Trophoblast cell (in vitro differentiated cells and primary cell): ENCODE data around the gene PACSIN3.
A peak's percentile ranks its signal among the peaks of the same experiment; 100 is the strongest.

Experiments
- DNase-seq, 2 donors: peaks; one replicate each; pipeline ENCODE4 v3.0.0-alpha.2; 2016
- H2AFZ ChIP-seq: 2 replicates; pipeline ENCODE4 v1.6.1; 2013; ENCODE audit warnings: low read length, moderate library complexity, mild to moderate bottlenecking; ENCODE audit not compliant: insufficient read depth, poor library complexity
- H2AK5ac ChIP-seq: 2 replicates; pipeline ENCODE4 v1.6.1; 2013; ENCODE audit warnings: mild to moderate bottlenecking, low read length
- H2BK120ac ChIP-seq: 2 replicates; pipeline ENCODE4 v1.6.1; 2013; ENCODE audit warnings: low read length, mild to moderate bottlenecking, moderate library complexity; ENCODE audit not compliant: insufficient read depth, poor library complexity
- H2BK12ac ChIP-seq: 2 replicates; pipeline ENCODE4 v1.6.1; 2013; ENCODE audit warnings: mild to moderate bottlenecking, low read length, moderate library complexity
- H2BK5ac ChIP-seq: 2 replicates; pipeline ENCODE4 v1.6.1; 2013; ENCODE audit warnings: low read length, low read depth, moderate library complexity, mild to moderate bottlenecking; ENCODE audit not compliant: poor library complexity
- H3K14ac ChIP-seq: 2 replicates; pipeline ENCODE4 v1.6.1; 2013; ENCODE audit warnings: mild to moderate bottlenecking, low read length
- H3K18ac ChIP-seq: 2 replicates; pipeline ENCODE4 v1.6.1; 2013; ENCODE audit warnings: mild to moderate bottlenecking, low read length
- H3K23ac ChIP-seq: 2 replicates; pipeline ENCODE4 v1.6.1; 2013; ENCODE audit warnings: low read length
- H3K27ac ChIP-seq: 2 replicates; pipeline ENCODE4 v1.5.1; 2013; ENCODE audit warnings: low read depth, mild to moderate bottlenecking, inconsistent platforms, low read length, moderate library complexity
- H3K27me3 ChIP-seq: 2 replicates; pipeline ENCODE4 v1.6.1; 2013; ENCODE audit warnings: inconsistent platforms, mild to moderate bottlenecking, low read length, moderate library complexity; ENCODE audit not compliant: insufficient read depth
- H3K36me3 ChIP-seq, 2 experiments: 1 replicate in 1 of 2; 2 replicates in 1 of 2; pipeline ENCODE4 v1.6.1; 2013; ENCODE audit warnings: low read length in 2 of 2, mild to moderate bottlenecking in 2 of 2, moderate library complexity in 1 of 2; ENCODE audit not compliant: insufficient read depth in 2 of 2, control insufficient read depth in 1 of 2
- H3K4ac ChIP-seq: 2 replicates; pipeline ENCODE4 v1.6.1; 2013; ENCODE audit warnings: low read depth, mild to moderate bottlenecking, low read length, moderate library complexity
- H3K4me1 ChIP-seq, 2 experiments: 1 replicate in 1 of 2; 2 replicates in 1 of 2; pipeline ENCODE4 v1.6.1; 2013; ENCODE audit warnings: low read length in 2 of 2, mild to moderate bottlenecking in 2 of 2, moderate library complexity in 1 of 2; ENCODE audit not compliant: insufficient read depth in 2 of 2, control insufficient read depth in 1 of 2
- H3K4me2 ChIP-seq: 2 replicates; pipeline ENCODE4 v1.6.1; 2013; ENCODE audit warnings: inconsistent platforms, mild to moderate bottlenecking, low read length, moderate library complexity
- H3K4me3 ChIP-seq: 2 replicates; pipeline ENCODE4 v1.5.1; 2013; ENCODE audit warnings: mild to moderate bottlenecking, low read depth, low read length, inconsistent platforms
- H3K79me1 ChIP-seq: one replicate; pipeline ENCODE4 v1.6.1; 2013; ENCODE audit warnings: low read length
- H3K79me2 ChIP-seq: 2 replicates; pipeline ENCODE4 v1.6.1; 2013; ENCODE audit warnings: low read length, mild to moderate bottlenecking; ENCODE audit not compliant: control insufficient read depth, insufficient read depth, poor library complexity
- H3K9ac ChIP-seq: 2 replicates; pipeline ENCODE4 v1.6.1; 2013; ENCODE audit warnings: mild to moderate bottlenecking, low read length
- H3K9me3 ChIP-seq: 2 replicates; pipeline ENCODE4 v1.6.1; 2013; ENCODE audit warnings: low read depth, mild to moderate bottlenecking, control low read depth, inconsistent platforms, low read length; ENCODE audit not compliant: insufficient read depth
- H4K12ac ChIP-seq: 2 replicates; pipeline ENCODE4 v1.6.1; 2013; ENCODE audit warnings: low read depth, mild to moderate bottlenecking, low read length, moderate library complexity
- H4K8ac ChIP-seq: 2 replicates; pipeline ENCODE4 v1.6.1; 2013; ENCODE audit warnings: low read depth, mild to moderate bottlenecking, low read length, moderate library complexity
- H4K91ac ChIP-seq: one replicate; pipeline ENCODE4 v1.6.1; 2013; ENCODE audit warnings: low read depth, mild to moderate bottlenecking, low read length, moderate library complexity
- WGBS: extraction: QIAGEN DNeasy Blood & Tissue Kit; methylation state at CpG from one replicate; pipeline ENCODE4 v1.1.7; 2013; ENCODE audit warnings: missing lambda C conversion rate; ENCODE audit not compliant: insufficient read length, insufficient coverage; ENCODE audit errors: extremely low coverage; 5-methylcytosine and 5-hydroxymethylcytosine counted together

PACSIN3 gene

DNA sequence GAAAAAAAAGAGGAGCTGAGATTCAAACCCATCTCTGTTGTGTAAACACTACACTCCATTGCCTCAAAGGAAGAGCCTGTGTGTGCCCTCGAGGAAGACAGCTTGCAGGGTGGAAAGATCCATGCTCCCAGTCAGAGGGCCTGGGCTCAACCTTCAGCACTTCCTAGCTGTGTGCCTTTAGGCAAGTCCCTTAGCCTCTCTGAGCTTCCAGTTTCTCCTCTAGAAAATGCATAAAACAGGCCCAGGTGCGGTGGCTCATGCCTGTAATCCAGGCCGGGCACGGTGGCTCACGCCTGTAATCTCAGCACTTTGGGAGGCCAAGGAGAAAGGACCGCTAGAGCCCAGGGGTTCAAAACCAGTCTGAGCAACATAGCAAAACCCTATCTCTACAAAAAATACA, 5.0 kb downstream of the PACSIN3 start:
- Histone ChIP-seq H3K14ac (no peak overlapping the region), H4K8ac (no peak overlapping the region), H3K9ac (no peak overlapping the region), H3K27me3 (no peaks in the 10 kb centered on the region), H2BK12ac (no peak overlapping the region), H3K4ac (no peak overlapping the region), H3K4me3 (no peak overlapping the region), H3K9me3 (peaks cover 2% of the 10 kb centered on the region), H2AK5ac (no peak overlapping the region), H2BK120ac (no peak overlapping the region), H3K27ac (no peak overlapping the region), H4K91ac (no peak overlapping the region), H3K4me1 (peaks cover 20 to 22% of the 10 kb centered on the region in 2 experiments), H4K12ac (no peak overlapping the region), H3K23ac (no peak overlapping the region), H3K18ac (no peak overlapping the region), H3K36me3 (peaks cover 40 to 43% of the 10 kb centered on the region in 2 experiments), H2BK5ac (no peak overlapping the region), H2AFZ (no peak overlapping the region), H3K79me2 (peaks cover 21% of the 10 kb centered on the region), H3K79me1 (peaks cover 22% of the 10 kb centered on the region), H3K4me2 (no peak overlapping the region)
- WGBS: no CpG with 5 or more reads among the region's 6 CpGs
- no peak for DNase-seq

- Histone ChIP-seq H3K4ac (no peak overlapping the region), H3K18ac (no peak overlapping the region), H2BK5ac (no peak overlapping the region), H3K27me3 (no peaks in the 10 kb centered on the region), H2AK5ac (no peak overlapping the region), H3K4me3 (no peak overlapping the region), H3K4me2 (no peak overlapping the region), H4K12ac (no peak overlapping the region), H3K23ac (no peak overlapping the region), H3K4me1 (peaks cover 23 to 25% of the 10 kb centered on the region in 2 experiments), H3K79me2 (peaks cover 21% of the 10 kb centered on the region), H2BK12ac (no peak overlapping the region), H4K8ac (no peak overlapping the region), H3K79me1 (peaks cover 17% of the 10 kb centered on the region), H4K91ac (no peak overlapping the region), H3K9ac (no peak overlapping the region), H2BK120ac (no peak overlapping the region), H3K9me3 (peaks cover 2% of the 10 kb centered on the region), H3K14ac (no peak overlapping the region), H3K27ac (no peak overlapping the region), H2AFZ (no peak overlapping the region), H3K36me3 (peaks cover 42 to 44% of the 10 kb centered on the region in 2 experiments)
- WGBS: no CpG with 5 or more reads among the region's 35 CpGs
- DNase-seq: no peak
Observed at GRCh38 chr11:47180006-47180787, 6.0 kb downstream of the PACSIN3 start.

DNA sequence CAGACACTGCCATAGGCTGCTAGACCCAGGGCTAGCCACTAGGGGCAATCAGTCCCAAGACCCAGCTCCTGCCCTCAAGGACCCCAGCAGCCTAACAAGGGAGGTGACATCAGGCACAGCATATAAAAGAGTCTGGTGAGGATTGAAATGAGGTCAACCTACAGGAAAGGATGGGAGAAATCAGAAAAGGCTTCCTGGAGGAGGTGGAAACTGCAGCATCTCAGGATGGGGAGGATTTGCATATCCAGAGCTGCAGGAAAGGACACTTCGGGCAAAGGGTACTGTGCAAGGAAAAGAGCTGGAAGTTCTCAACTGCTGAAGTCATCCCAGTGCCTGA, 6.6 kb downstream of the PACSIN3 start:
- peaks cover 12% of the 10 kb centered on the region for H3K79me1 ChIP-seq
- no peak overlapping the region for H4K8ac ChIP-seq
- H3K23ac ChIP-seq: no peak overlapping the region
- H3K4ac ChIP-seq: no peak overlapping the region
- no peak overlapping the region for H4K91ac ChIP-seq
- DNase-seq: peak; percentile 22 to 65
- H3K4me2 ChIP-seq: no peak overlapping the region
- no peak overlapping the region for H3K18ac ChIP-seq
- no peak overlapping the region for H3K27ac ChIP-seq
- no peak overlapping the region for H3K4me3 ChIP-seq
- no peak overlapping the region for H2AFZ ChIP-seq
- no peak overlapping the region for H3K9ac ChIP-seq
- H4K12ac ChIP-seq: no peak overlapping the region
- peaks cover 47 to 50% of the 10 kb centered on the region in 2 experiments for H3K36me3 ChIP-seq
- H2BK5ac ChIP-seq: no peak overlapping the region
- H3K4me1 ChIP-seq: peaks cover 17 to 19% of the 10 kb centered on the region in 2 experiments
- no peak overlapping the region for H2BK120ac ChIP-seq
- H2AK5ac ChIP-seq: no peak overlapping the region
- no peak overlapping the region for H2BK12ac ChIP-seq
- no CpG with 5 or more reads among the region's 1 CpG for WGBS
- H3K9me3 ChIP-seq: peaks cover 5% of the 10 kb centered on the region
- H3K27me3 ChIP-seq: no peaks in the 10 kb centered on the region
- no peak overlapping the region for H3K14ac ChIP-seq
- peaks cover 21% of the 10 kb centered on the region for H3K79me2 ChIP-seq

DNA sequence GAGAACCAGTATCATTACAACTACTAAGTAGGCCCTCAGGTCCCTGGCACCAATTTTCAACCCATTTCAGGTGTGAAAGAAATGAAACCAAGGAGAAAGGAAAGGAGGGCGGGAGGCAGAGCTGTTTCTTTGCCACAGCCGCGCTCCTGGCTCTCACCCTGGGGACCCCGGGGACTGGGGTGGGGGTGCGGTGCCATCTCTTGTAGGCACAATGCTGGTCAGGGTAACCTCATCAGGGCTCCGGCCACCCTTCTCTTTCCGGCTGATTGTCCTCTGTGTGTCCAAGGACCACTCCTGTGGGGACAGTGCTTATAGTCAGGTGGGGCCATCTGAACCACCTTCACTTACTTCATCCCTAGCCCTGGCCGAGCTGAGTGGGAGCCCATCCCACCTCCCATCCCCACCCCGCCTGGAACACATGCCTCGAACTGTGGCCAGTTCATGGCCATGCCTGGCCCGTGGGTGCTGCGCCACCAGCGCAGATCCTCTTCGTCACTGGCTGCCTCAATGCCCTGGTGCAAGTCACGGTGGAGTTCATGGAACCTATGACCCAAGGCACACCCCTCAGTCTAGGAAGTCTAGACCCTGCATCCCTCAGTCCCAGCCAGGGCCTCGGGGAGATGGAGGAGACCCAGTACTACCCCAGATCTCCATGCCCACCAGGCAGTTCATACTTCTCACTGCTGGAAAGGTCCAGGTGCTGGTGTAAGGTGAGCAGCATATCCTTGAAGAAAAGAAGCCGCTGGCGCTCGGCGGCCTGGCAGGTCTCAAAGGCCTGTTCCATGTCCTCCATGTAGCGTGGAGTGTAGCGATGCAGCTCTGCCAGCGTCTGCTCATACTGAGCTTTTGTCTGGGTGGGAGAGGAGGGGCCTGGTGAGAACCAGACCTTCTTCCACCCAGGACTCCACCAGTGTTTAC, 7.2 kb downstream of the PACSIN3 start:
- DNase-seq: no peak
- H3K18ac ChIP-seq: no peak overlapping the region
- H2BK5ac ChIP-seq: no peak overlapping the region
- no peak overlapping the region for H4K12ac ChIP-seq
- H3K9me3 ChIP-seq: peaks cover 5% of the 10 kb centered on the region
- no peak overlapping the region for H2AK5ac ChIP-seq
- no peak overlapping the region for H3K9ac ChIP-seq
- peaks cover 48 to 49% of the 10 kb centered on the region in 2 experiments for H3K36me3 ChIP-seq
- H2AFZ ChIP-seq: no peak overlapping the region
- H3K23ac ChIP-seq: no peak overlapping the region
- no peak overlapping the region for H3K14ac ChIP-seq
- no peak overlapping the region for H2BK12ac ChIP-seq
- no peak overlapping the region for H4K91ac ChIP-seq
- no peak overlapping the region for H3K27ac ChIP-seq
- H2BK120ac ChIP-seq: no peak overlapping the region
- no peak overlapping the region for H3K4ac ChIP-seq
- no peak overlapping the region for H3K4me2 ChIP-seq
- H4K8ac ChIP-seq: no peak overlapping the region
- no peak overlapping the region for H3K4me3 ChIP-seq
- H3K79me1 ChIP-seq: peaks cover 11% of the 10 kb centered on the region
- WGBS: no CpG with 5 or more reads among the region's 23 CpGs
- H3K4me1 ChIP-seq: peaks cover 12 to 13% of the 10 kb centered on the region in 2 experiments
- no peaks in the 10 kb centered on the region for H3K27me3 ChIP-seq
- peaks cover 18% of the 10 kb centered on the region for H3K79me2 ChIP-seq
